ENCODE data around the gene MTCP1. TPM values are rescaled to one million over a fixed set of nuclear protein-coding genes. Genes with fewer than 3 reads are reported as not detected.

Gene MTCP1
- total and polyA plus RNA-seq, 4 donors = 7.6 to 60.2 (median 13.6) TPM

DNA sequence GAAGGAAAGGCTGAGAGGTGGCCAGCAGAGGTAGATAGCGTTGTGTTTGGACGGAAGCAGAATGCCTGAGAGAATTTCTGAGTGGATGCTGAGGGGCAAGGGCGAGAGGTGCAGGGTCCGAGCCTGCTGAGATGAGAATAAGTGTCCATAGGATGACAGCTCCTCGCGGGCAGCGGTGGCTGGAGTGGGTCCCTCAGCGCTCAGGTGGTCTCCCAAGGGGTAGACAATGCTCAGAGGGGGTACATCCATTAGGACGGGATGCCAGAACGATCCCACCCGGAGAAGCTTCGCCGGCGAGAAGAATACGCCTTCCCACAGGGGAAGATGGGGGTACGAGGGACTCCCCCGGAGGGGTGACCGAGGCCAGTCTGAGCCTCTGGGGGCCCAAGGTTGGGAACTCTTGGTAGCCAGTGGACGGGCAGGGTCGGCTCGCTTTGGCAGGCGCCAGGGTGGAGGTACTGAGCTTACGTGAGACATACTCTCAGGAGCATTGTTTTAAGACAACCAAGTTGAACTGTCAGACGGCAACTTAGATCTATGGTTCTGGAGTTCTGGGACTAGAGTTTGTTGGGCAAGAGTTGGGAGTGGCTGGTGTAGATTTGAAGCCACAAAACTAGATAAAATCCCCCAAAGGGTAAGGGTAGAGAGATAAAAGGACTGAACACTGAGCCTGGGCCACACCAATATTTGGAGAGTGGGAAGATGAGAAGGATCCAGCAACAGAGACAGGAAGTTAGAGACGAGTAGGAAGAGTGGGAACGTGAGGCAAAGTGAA lies 16.2 kb upstream of the MTCP1 start:
- Histone ChIP-seq H3K27ac (ENCODE audit: low read depth in 1 of 2, low read length in 1 of 2) (no peak overlapping the region), H3K9me3 (ENCODE audit: control insufficient read depth in 4 of 4, insufficient read depth in 3 of 4, low read length in 3 of 4) (no peaks in the 10 kb centered on the region), H3K9ac (ENCODE audit: insufficient read depth in 1 of 2, low read length in 2 of 2) (no peak overlapping the region), H3K4me3 (no peak overlapping the region), H3K4me1 (ENCODE audit: control insufficient read depth in 5 of 5, insufficient read depth in 5 of 5, low read length in 5 of 5) (no peaks in the 10 kb centered on the region), H3K27me3 (ENCODE audit: control insufficient read depth in 3 of 3, insufficient read depth in 3 of 3, low read length in 2 of 3) (no peaks in the 10 kb centered on the region), H3K36me3 (ENCODE audit: control insufficient read depth in 4 of 4, insufficient read depth in 4 of 4, low read length in 4 of 4) (peaks cover 0 to 4% (median 0%) of the 10 kb centered on the region in 4 donors)
- ATAC-seq (ENCODE audit: insufficient read depth, low FRiP score) = no peak
- DNase-seq = no peak
- WGBS, 2 donors = 88 to 95% methylated on average over 14 to 26 of the region's 26 CpGs
- no peak for TF ChIP-seq CTCF (IDR thresholded peaks at IDR 0.05; ENCODE audit: control extremely low read depth, extremely low read depth)

DNA sequence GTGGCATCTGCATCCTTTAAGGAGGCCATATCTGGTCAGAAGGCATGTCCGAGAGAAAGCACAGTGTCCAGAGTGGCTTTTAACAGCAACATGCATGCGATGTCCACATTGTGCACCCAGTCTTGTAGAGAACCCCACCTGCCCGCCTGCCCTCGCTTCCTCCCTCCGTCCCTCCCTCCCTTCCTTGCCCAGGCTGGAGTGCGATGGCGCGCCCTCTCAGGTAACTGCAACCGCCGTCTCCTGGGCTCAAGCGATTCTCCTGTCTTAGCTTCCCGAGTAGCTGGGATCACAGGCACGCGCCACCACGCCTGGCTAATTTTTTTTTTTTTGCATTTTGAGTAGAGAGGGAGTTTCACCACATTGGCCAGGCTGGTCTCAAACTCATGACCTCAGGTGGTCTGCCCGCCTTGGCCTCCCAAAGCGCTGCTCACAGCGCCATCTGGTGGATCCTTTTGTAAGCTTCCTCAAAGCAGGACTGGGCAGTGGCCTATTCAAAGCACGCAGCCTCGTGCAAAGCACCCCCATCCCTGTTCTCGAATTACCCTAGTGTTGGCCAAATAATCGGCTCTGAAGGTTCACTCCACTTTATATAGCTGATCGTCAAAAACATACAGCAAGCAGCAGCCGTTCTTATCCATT lies 15.4 kb upstream of the MTCP1 start:
- Histone ChIP-seq H3K27ac (ENCODE audit: low read depth in 1 of 2, low read length in 1 of 2) (no peak overlapping the region), H3K36me3 (ENCODE audit: control insufficient read depth in 4 of 4, insufficient read depth in 4 of 4, low read length in 4 of 4) (peaks cover 0 to 4% (median 0%) of the 10 kb centered on the region in 4 donors), H3K27me3 (ENCODE audit: control insufficient read depth in 3 of 3, insufficient read depth in 3 of 3, low read length in 2 of 3) (no peaks in the 10 kb centered on the region), H3K9me3 (ENCODE audit: control insufficient read depth in 4 of 4, insufficient read depth in 3 of 4, low read length in 3 of 4) (no peaks in the 10 kb centered on the region), H3K9ac (ENCODE audit: insufficient read depth in 1 of 2, low read length in 2 of 2) (no peak overlapping the region), H3K4me3 (no peak overlapping the region), H3K4me1 (ENCODE audit: control insufficient read depth in 5 of 5, insufficient read depth in 5 of 5, low read length in 5 of 5) (no peaks in the 10 kb centered on the region)
- DNase-seq = peak; percentile 11 to 21 (median 13)
- no peak for ATAC-seq (ENCODE audit: insufficient read depth, low FRiP score)
- no peak for TF ChIP-seq CTCF (IDR thresholded peaks at IDR 0.05; ENCODE audit: control extremely low read depth, extremely low read depth)
- WGBS, 2 donors = 77 to 91% methylated on average over 23 to 24 of the region's 24 CpGs

DNA sequence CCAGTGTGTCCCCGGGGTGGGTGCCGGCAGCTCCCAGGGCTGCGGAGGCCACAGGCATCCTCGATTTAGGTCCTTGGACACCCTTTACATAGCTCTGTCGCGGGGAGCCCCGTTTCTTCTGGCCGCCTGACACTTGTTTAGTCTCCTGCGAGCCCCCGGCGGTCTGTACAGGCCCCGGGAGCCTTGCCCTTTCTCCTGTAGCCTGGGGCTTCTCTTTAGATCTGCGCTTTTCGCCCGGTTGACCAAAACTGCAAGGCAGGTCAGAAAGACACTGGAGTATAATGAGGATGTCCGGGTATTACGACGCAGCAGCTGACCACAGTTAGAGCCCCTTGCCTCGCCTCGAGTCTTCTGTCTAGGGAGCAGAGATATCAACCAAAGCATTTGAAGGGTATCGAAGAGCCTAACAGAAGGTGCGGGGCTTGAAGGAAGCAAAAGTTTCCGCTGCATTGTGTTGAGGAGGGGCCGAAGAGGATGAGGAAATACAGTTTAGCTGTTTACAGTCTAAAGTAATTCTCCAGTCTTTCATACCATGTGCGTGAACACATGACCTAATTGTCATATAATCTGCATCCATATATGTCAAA lies 851 bp upstream of the MTCP1 start:
- no peak for TF ChIP-seq CTCF (IDR thresholded peaks at IDR 0.05; ENCODE audit: control extremely low read depth, extremely low read depth)
- H3K4me3 ChIP-seq = peak overlapping the region; percentile 64
- DNase-seq (peak in 1 of 3 donors; percentile 17), ATAC-seq (ENCODE audit: insufficient read depth, low FRiP score) (no peak)
- H3K36me3 ChIP-seq (ENCODE audit: control insufficient read depth in 4 of 4, insufficient read depth in 4 of 4, low read length in 4 of 4) = peaks cover 0 to 9% (median 1%) of the 10 kb centered on the region in 4 donors
- H3K9ac ChIP-seq (ENCODE audit: insufficient read depth in 1 of 2, low read length in 2 of 2) = peak overlapping the region; percentile 59 to 62
- WGBS, 2 donors = 0 to 35% methylated on average over 25 of the region's 25 CpGs
- peak overlapping the region; percentile 28 to 47 for H3K27ac ChIP-seq (ENCODE audit: low read depth in 1 of 2, low read length in 1 of 2)
- no peaks in the 10 kb centered on the region for H3K27me3 ChIP-seq (ENCODE audit: control insufficient read depth in 3 of 3, insufficient read depth in 3 of 3, low read length in 2 of 3)
- H3K9me3 ChIP-seq (ENCODE audit: control insufficient read depth in 4 of 4, insufficient read depth in 3 of 4, low read length in 3 of 4) = no peaks in the 10 kb centered on the region
- peaks cover 0 to 5% (median 3%) of the 10 kb centered on the region in 5 donors for H3K4me1 ChIP-seq (ENCODE audit: control insufficient read depth in 5 of 5, insufficient read depth in 5 of 5, low read length in 5 of 5)

Measured in lung (tissue), 12 donors.